HG03521 (cell line): Measurements from ENCODE around the gene GANAB.
"Not testable (repeated sequence)": the region's sequence is repeated elsewhere in the genome, so short reads cannot be mapped to it uniquely, and the experiment has no call there.

Experiments used
- ATAC-seq: cut with Tn5 transposase; IDR thresholded peaks from one replicate; pipeline ENCODE4 v1.9.1; 2021; ENCODE audit warnings: mild to moderate bottlenecking, moderate library complexity; ENCODE audit not compliant: unreplicated experiment

The GANAB gene

GRCh38 chr11:62627713-62628112 is 18.7 kb downstream of the GANAB start:
- no peak for ATAC-seq

GRCh38 chr11:62622476-62623089 is 23.8 kb downstream of the GANAB start:
- ATAC-seq = no peak

- ATAC-seq = peak; percentile 96
Observed at GRCh38 chr11:62621567-62622470, 24.6 kb downstream of the GANAB start, which contains the start of gene B3GAT3. Gene B3GAT3, minus strand, starts transcription at chr11:62621986. Its CDS starts 39 bp downstream, at chr11:62621947.

- no peak for ATAC-seq
Observed at GRCh38 chr11:62621027-62621566, 25.3 kb downstream of the GANAB start.

GRCh38 chr11:62616957-62617356 is 29.5 kb downstream of the GANAB start:
- not testable (repeated sequence) for ATAC-seq

GRCh38 chr11:62615521-62615920 is 30.9 kb downstream of the GANAB start:
- no peak for ATAC-seq

GRCh38 chr11:62614275-62614674 is 32.1 kb downstream of the GANAB start:
- ATAC-seq = no peak

GRCh38 chr11:62613291-62613778 is 33.1 kb downstream of the GANAB start:
- ATAC-seq = no peak

- peak; percentile 66 for ATAC-seq
Observed at GRCh38 chr11:62612366-62613290, 33.8 kb downstream of the GANAB start, which contains the start of the genes EML3 and ROM1. Gene EML3, minus strand, starts transcription at chr11:62612775. Its CDS starts 318 bp downstream, at chr11:62612457. Gene ROM1, plus strand, starts transcription at chr11:62613257. Its CDS starts 25 bp downstream, at chr11:62613282.

- peak; percentile 20 for ATAC-seq
Observed at GRCh38 chr11:62611705-62612365, 34.6 kb downstream of the GANAB start.

- no peak for ATAC-seq
Observed at GRCh38 chr11:62610814-62611704, 35.4 kb downstream of the GANAB start.

GRCh38 chr11:62610403-62610802 is 36.0 kb downstream of the GANAB start:
- no peak for ATAC-seq

GRCh38 chr11:62608776-62609175 is 37.6 kb downstream of the GANAB start:
- no peak for ATAC-seq

GRCh38 chr11:62607714-62608113 is 38.7 kb downstream of the GANAB start:
- ATAC-seq = no peak

- ATAC-seq = no peak
Observed at GRCh38 chr11:62605902-62606301, 40.5 kb downstream of the GANAB start.

GRCh38 chr11:62605467-62605866 is 40.9 kb downstream of the GANAB start:
- ATAC-seq = no peak

- no peak for ATAC-seq
Observed at GRCh38 chr11:62604460-62605120, 41.8 kb downstream of the GANAB start.

- no peak for ATAC-seq
Observed at GRCh38 chr11:62603776-62604299, 42.6 kb downstream of the GANAB start.
